Measurements from ENCODE around the gene EIF4E2.

DNA sequence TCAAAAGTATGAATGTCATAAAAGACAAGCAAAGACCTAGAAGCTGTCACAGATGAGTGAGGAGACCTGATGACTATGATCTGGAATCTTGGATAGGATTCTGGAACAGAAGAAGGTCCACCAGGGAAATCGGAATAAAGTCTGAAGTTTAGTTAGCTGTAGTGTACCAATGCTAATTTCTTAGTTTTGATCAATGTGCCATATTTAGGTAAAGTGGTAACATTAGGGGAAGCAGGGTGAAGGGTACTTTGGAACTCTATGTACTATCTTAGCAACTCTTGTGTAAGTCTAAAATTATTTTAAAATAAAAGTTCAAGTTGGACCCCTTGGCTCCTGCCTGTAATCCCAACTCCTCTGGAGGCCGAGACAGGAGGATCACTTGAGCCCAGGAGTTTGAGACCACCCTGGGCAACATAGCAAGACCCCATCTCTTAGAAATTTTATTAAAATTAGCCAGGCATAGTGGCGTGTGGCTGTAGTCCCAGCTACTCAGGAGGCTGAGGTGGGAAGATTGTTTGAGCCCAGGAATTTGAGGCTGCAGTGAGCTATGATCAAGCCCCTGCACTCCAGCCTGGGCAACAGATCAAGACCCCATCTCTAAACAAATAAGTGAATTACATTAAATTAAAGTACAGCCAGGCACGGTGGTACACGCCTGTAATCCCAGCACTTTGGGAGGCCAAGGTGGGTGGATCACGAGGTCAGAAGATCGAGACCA is 47.0 kb downstream of the EIF4E2 start:
- TF ChIP-seq, protein P1, sequence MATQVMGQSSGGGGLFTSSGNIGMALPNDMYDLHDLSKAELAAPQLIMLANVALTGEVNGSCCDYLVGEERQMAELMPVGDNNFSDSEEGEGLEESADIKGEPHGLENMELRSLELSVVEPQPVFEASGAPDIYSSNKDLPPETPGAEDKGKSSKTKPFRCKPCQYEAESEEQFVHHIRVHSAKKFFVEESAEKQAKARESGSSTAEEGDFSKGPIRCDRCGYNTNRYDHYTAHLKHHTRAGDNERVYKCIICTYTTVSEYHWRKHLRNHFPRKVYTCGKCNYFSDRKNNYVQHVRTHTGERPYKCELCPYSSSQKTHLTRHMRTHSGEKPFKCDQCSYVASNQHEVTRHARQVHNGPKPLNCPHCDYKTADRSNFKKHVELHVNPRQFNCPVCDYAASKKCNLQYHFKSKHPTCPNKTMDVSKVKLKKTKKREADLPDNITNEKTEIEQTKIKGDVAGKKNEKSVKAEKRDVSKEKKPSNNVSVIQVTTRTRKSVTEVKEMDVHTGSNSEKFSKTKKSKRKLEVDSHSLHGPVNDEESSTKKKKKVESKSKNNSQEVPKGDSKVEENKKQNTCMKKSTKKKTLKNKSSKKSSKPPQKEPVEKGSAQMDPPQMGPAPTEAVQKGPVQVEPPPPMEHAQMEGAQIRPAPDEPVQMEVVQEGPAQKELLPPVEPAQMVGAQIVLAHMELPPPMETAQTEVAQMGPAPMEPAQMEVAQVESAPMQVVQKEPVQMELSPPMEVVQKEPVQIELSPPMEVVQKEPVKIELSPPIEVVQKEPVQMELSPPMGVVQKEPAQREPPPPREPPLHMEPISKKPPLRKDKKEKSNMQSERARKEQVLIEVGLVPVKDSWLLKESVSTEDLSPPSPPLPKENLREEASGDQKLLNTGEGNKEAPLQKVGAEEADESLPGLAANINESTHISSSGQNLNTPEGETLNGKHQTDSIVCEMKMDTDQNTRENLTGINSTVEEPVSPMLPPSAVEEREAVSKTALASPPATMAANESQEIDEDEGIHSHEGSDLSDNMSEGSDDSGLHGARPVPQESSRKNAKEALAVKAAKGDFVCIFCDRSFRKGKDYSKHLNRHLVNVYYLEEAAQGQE (IDR thresholded peaks at IDR 0.05; ENCODE audit: low read depth), result no peak
- no peak for TF ChIP-seq RAD21 (IDR thresholded peaks at IDR 0.05; ENCODE audit: low read depth)
- TF ChIP-seq, protein P2, sequence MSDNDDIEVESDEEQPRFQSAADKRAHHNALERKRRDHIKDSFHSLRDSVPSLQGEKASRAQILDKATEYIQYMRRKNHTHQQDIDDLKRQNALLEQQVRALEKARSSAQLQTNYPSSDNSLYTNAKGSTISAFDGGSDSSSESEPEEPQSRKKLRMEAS (IDR thresholded peaks at IDR 0.05), result no peak
- no peak for TF ChIP-seq CEBPB (IDR thresholded peaks at IDR 0.05)

Data from Ishikawa (cell line).